GM18870 (cell line): Measurements from ENCODE around the gene JPH2.
"Not testable (repeated sequence)": the region's sequence is repeated elsewhere in the genome, so short reads cannot be mapped to it uniquely, and the experiment has no call there.

ENCODE experiments used
- ATAC-seq: cut with Tn5 transposase; IDR thresholded peaks from one replicate; pipeline ENCODE4 v1.9.1; 2021; ENCODE audit warnings: moderate library complexity; ENCODE audit not compliant: unreplicated experiment

The JPH2 gene

GRCh38 chr20:44187054-44187771 is at the start of gene JPH2:
Gene JPH2, minus strand, starts transcription at chr20:44187188. Its CDS starts 483 bp downstream, at chr20:44186705.
- no peak for ATAC-seq

DNA sequence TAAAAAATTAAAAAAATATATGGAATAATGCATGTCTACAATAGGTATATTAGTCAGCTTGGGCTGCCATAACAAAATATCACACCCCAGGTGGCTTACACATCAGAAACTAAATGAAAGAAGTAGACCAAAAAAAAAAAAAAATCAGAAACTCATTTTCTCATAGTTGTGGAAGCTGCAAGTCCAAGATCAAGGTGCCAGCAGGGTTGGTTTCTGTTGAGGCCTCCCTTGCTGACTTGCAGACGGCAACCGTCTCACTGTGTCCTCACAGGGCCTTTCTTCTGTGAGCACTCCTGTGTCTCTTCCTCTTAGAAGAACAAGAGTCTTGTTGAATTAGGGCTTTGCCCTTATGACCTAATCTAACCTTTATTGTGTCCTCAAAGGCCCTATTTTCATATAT is 48.7 kb upstream of the JPH2 start:
- ATAC-seq, result no peak

GRCh38 chr20:44234566-44235317 is 47.8 kb upstream of the JPH2 start:
- ATAC-seq, result no peak

GRCh38 chr20:44233436-44234016 is 46.5 kb upstream of the JPH2 start:
- no peak for ATAC-seq

DNA sequence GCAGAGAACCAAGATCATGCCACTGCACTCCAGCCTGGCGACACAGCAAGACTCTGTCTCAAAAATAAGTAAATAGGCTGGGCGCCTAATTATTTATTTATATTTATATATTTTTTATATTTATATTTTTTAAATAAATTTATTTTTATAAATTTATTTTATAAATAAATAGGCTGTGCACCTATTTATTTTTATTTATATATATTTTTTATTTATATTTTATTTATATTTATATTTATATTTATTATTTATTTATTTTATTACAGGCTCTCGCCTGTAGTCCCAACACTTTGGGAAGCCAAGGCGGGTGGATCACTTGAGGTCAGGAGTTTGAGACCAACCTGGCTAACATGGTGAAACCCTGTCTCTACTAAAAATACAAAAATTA is 45.5 kb upstream of the JPH2 start:
- ATAC-seq, result not testable (repeated sequence)

DNA sequence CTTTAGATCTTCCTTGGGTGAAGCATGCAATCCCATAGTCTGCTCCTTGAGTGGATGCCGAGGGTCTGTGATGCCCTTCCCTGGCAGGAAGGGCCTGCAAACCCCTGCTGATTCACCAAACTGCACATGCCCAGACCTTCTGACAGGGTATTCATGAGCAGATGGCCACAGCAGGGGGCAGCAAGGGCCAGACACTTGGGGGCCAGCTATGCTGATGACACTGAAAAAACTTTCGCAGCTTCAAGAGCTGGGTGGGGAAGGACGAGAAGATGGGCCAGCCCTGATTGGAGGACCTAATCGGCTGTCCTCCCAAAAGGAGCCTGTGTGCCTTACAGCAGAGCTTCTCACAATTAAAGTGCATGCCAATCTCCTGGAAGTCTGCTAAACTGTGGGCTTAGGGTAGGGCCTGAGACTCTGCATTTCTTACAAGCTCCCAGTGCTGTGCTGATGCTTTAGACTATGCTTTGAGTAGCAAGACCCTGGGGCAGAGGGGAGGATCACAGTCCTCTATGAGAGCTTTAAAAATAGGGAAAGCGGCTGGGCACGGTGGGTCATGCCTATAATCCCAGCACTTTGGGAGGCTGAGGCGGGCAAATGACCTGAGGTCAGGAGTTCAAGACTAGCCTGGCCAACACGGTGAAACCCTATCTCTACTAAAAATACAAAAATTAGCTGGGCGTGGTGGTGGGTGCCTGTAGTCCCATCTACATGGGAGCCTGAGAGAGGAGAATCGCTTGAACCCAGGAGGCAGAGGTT is 44.9 kb upstream of the JPH2 start:
- ATAC-seq, result no peak

DNA sequence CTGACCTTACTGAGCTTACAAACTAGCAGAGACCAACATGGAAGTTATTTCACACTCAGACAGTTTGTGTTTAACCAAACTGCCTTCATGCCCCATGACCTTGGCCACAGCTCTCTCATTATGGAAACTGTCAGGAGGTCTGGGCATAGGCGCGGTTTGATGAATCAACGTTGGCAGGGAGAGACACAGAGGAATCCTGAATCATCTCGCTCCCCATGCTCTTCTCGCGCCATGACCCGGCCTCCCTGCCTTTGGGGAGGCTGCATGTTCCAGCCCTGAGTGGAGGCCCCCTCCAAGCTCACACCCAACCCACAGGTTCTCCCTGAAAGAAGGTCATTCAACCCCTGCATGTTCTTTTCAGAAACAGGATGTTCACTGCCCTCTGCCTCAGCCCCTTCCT is 44.2 kb upstream of the JPH2 start:
- ATAC-seq, result no peak

GRCh38 chr20:44228465-44229258 is 41.7 kb upstream of the JPH2 start:
- no peak for ATAC-seq

GRCh38 chr20:44224637-44225036 is 37.6 kb upstream of the JPH2 start:
- ATAC-seq, result no peak

GRCh38 chr20:44223721-44224120 is 36.7 kb upstream of the JPH2 start:
- ATAC-seq, result no peak

GRCh38 chr20:44222633-44223368 is 35.8 kb upstream of the JPH2 start:
- ATAC-seq, result no peak

DNA sequence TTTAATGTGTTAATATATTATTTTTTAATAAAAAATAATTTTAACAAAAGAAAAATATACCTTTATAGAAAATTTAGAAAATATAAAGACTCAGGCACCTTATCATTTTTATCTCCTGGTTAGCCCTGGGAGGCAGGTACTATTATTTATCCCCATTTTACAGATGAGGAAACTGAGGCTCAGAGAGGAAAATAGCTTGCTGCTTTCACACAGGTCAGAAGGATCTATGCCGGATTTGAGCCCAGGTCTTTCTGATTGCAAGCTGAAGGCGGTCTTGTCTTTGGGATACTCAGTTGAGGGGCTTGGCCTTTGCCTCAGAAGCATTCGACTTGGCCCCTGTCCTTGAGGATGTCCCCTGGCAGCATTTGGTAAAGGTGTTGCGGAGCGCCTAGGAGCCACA is 35.0 kb upstream of the JPH2 start:
- no peak for ATAC-seq

GRCh38 chr20:44221368-44221954 is 34.5 kb upstream of the JPH2 start:
- ATAC-seq, result no peak

- ATAC-seq, result no peak
Observed at GRCh38 chr20:44219791-44220190, 32.8 kb upstream of the JPH2 start.

GRCh38 chr20:44219170-44219730 is 32.3 kb upstream of the JPH2 start:
- ATAC-seq, result no peak

- no peak for ATAC-seq
Observed at GRCh38 chr20:44218446-44218845, 31.5 kb upstream of the JPH2 start.

DNA sequence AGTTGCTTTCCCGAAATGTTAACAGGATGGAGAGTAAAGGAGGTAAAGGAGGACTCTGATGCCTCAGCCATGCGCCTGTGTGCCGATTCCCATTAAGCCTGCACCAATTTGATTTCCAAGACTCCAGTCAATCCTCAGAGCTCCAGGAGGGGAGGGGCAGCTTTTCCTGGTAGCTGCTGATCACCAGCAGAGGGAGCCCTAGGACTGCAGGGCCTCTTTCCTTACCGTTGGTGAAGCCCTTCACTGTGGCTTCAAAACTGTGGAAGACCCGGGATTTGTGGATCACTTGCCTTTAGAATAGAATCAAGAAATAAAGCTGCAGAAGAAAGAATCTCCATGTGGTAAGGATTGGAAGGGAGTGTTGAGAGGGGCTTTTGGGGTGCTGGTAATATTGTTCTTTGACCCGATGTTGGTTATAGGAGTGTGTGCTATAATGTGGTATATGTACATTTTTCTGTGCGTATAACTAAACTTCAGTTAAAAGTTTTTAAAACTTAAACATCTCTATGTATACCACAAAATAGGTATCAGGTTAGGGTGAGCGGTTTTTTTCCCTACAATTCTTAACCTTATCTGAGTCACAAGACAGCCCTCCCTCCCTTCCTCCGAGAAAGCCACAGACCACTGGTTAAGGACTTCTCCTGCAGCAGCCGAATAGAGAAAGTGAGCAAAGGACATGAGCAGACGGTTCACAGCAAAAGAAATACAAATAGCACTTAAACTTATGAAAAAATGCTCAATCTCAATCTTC is 30.5 kb upstream of the JPH2 start:
- ATAC-seq, result no peak

- ATAC-seq, result no peak
Observed at GRCh38 chr20:44215125-44215524, 28.1 kb upstream of the JPH2 start.

GRCh38 chr20:44212792-44213191 is 25.8 kb upstream of the JPH2 start:
- no peak for ATAC-seq
